HEK293 (cell line): ENCODE data around the gene FAM131B.
A peak's percentile ranks its signal among the peaks of the same experiment; 100 is the strongest.

Source experiments
- CTCF ChIA-PET: fragments of 350-600 bp; formaldehyde crosslinking; extraction: SDS; loops from one replicate; lab custom pipeline; 2021; ENCODE audit warnings: antibody characterized with exemption; lab: Yijun Ruan, JAX
- POLR2A ChIA-PET: fragments of 300-600 bp; formaldehyde crosslinking; extraction: SDS; loops from one replicate; lab custom pipeline; 2020; ENCODE audit warnings: antibody characterized with exemption, inconsistent platforms; lab: Yijun Ruan, JAX
- H3K27ac ChIP-seq: fragments of 200-500 bp; sonication (Bioruptor generic); 2 replicates; pipeline ENCODE4 v1.5.1; 2014; ENCODE audit warnings: low read depth, low read length, control low read depth, inconsistent platforms; ENCODE audit errors: extremely low read depth
- H3K36me3 ChIP-seq, 2 experiments: fragments of 200-500 bp in 1 of 2; sonication (Bioruptor generic) in 1 of 2; 1 replicate in 1 of 2; 2 replicates in 1 of 2; pipeline ENCODE4 v1.5.1; 2014 to 2017; ENCODE audit warnings: inconsistent platforms in 2 of 2, low read length in 2 of 2; ENCODE audit not compliant: control insufficient read depth in 2 of 2, insufficient read depth in 1 of 2
- H3K4me1 ChIP-seq: fragments of 200-500 bp; sonication (Bioruptor generic); 2 replicates; pipeline ENCODE4 v1.5.1; 2014; ENCODE audit warnings: mild to moderate bottlenecking, low read length, inconsistent platforms; ENCODE audit not compliant: control insufficient read depth, insufficient read depth
- H3K4me3 ChIP-seq: 2 replicates; pipeline ENCODE4 v1.5.1; 2011; ENCODE audit warnings: low read depth, mild to moderate bottlenecking, control low read depth, low read length, moderate library complexity
- H3K9me3 ChIP-seq: fragments of 200-500 bp; sonication (Bioruptor generic); 2 replicates; pipeline ENCODE4 v1.5.1; 2014; ENCODE audit warnings: low read depth, low read length, inconsistent platforms; ENCODE audit not compliant: control insufficient read depth, insufficient read depth
- BCL11B ChIP-seq: fragments of 450-650 bp; formaldehyde crosslinking; IDR thresholded peaks from 2 replicates; pipeline ENCODE4 v1.5.1; 2016; ENCODE audit warnings: low read depth, missing biosample characterization, missing genetic modification characterization
- FEZF1 ChIP-seq: fragments of 450-650 bp; formaldehyde crosslinking; IDR thresholded peaks from 2 replicates; pipeline ENCODE4 v1.5.1; 2016; ENCODE audit warnings: missing biosample characterization, missing genetic modification characterization
- GLI2 ChIP-seq: fragments of 450-650 bp; formaldehyde crosslinking; IDR thresholded peaks from 2 replicates; pipeline ENCODE4; 2017; ENCODE audit warnings: missing biosample characterization, missing genetic modification characterization, low read depth, borderline replicate concordance
- HOXC10 ChIP-seq: sonication (generic); formaldehyde crosslinking; IDR thresholded peaks from 2 replicates; pipeline ENCODE4 v1.8.1; 2023; ENCODE audit warnings: mild to moderate bottlenecking, missing genetic modification reagents
- HOXD13 ChIP-seq: sonication (generic); formaldehyde crosslinking; IDR thresholded peaks from 2 replicates; pipeline ENCODE4 v1.8.0; 2022; ENCODE audit warnings: missing genetic modification reagents, borderline replicate concordance
- KLF7 ChIP-seq: fragments of 450-650 bp; formaldehyde crosslinking; IDR thresholded peaks from 2 replicates; pipeline ENCODE4 v1.5.1; 2016; ENCODE audit warnings: missing biosample characterization, missing genetic modification characterization, borderline replicate concordance
- MYNN ChIP-seq: fragments of 450-650 bp; formaldehyde crosslinking; IDR thresholded peaks from 2 replicates; pipeline ENCODE4 v1.5.1; 2016; ENCODE audit warnings: missing biosample characterization, missing genetic modification characterization, borderline replicate concordance
- RBAK ChIP-seq: fragments of 450-650 bp; formaldehyde crosslinking; IDR thresholded peaks from 2 replicates; pipeline ENCODE4 v1.5.1; 2016; ENCODE audit warnings: missing biosample characterization, missing genetic modification characterization
- SP3 ChIP-seq: fragments of 450-650 bp; formaldehyde crosslinking; IDR thresholded peaks from 2 replicates; pipeline ENCODE4 v1.5.1; 2016; ENCODE audit warnings: missing biosample characterization, missing genetic modification characterization
- SP7 ChIP-seq: fragments of 450-650 bp; formaldehyde crosslinking; IDR thresholded peaks from 2 replicates; pipeline ENCODE4 v1.5.1; 2016; ENCODE audit warnings: missing biosample characterization, missing genetic modification characterization
- ZBTB7A ChIP-seq: fragments of 450-650 bp; formaldehyde crosslinking; IDR thresholded peaks from 2 replicates; pipeline ENCODE4 v1.5.1; 2016; ENCODE audit warnings: low read depth, missing biosample characterization, missing genetic modification characterization
- ZNF10 ChIP-seq: fragments of 450-650 bp; formaldehyde crosslinking; IDR thresholded peaks from 2 replicates; pipeline ENCODE4 v1.5.1; 2017; ENCODE audit warnings: missing biosample characterization, missing genetic modification characterization
- ZNF19 ChIP-seq: fragments of 450-650 bp; formaldehyde crosslinking; IDR thresholded peaks from 2 replicates; pipeline ENCODE4; 2016; ENCODE audit warnings: missing biosample characterization, missing genetic modification characterization, low read depth
- ZNF2 ChIP-seq: fragments of 450-650 bp; formaldehyde crosslinking; IDR thresholded peaks from 2 replicates; pipeline ENCODE4 v1.5.1; 2016; ENCODE audit warnings: missing biosample characterization, missing genetic modification characterization
- ZNF214 ChIP-seq: fragments of 450-650 bp; formaldehyde crosslinking; IDR thresholded peaks from 2 replicates; pipeline ENCODE4 v1.5.1; 2017; ENCODE audit warnings: missing biosample characterization, mild to moderate bottlenecking, missing genetic modification characterization, borderline replicate concordance
- ZNF23 ChIP-seq: fragments of 450-650 bp; formaldehyde crosslinking; IDR thresholded peaks from 2 replicates; pipeline ENCODE4 v1.5.1; 2016; ENCODE audit warnings: missing biosample characterization, missing genetic modification characterization, borderline replicate concordance
- ZNF248 ChIP-seq: fragments of 450-650 bp; formaldehyde crosslinking; IDR thresholded peaks from 2 replicates; pipeline ENCODE4 v1.5.1; 2017; ENCODE audit warnings: missing biosample characterization, missing genetic modification characterization
- ZNF366 ChIP-seq: fragments of 450-650 bp; formaldehyde crosslinking; conservative IDR thresholded peaks from 2 replicates; pipeline ENCODE4 v1.5.1; 2016; ENCODE audit warnings: missing biosample characterization, missing genetic modification characterization
- ZNF404 ChIP-seq: fragments of 450-650 bp; formaldehyde crosslinking; IDR thresholded peaks from 2 replicates; pipeline ENCODE4 v1.5.1; 2017; ENCODE audit warnings: missing biosample characterization, missing genetic modification characterization
- ZNF433 ChIP-seq: fragments of 450-650 bp; formaldehyde crosslinking; IDR thresholded peaks from 2 replicates; pipeline ENCODE4 v1.5.1; 2016; ENCODE audit warnings: missing biosample characterization, missing genetic modification characterization, low read depth
- ZNF449 ChIP-seq: fragments of 450-650 bp; formaldehyde crosslinking; IDR thresholded peaks from 2 replicates; pipeline ENCODE4 v1.5.1; 2017; ENCODE audit warnings: missing biosample characterization, mild to moderate bottlenecking, missing genetic modification characterization, moderate library complexity
- ZNF544 ChIP-seq: fragments of 450-650 bp; formaldehyde crosslinking; IDR thresholded peaks from 2 replicates; pipeline ENCODE4 v1.5.0; 2017; ENCODE audit warnings: missing biosample characterization, missing genetic modification characterization
- ZNF560 ChIP-seq: fragments of 450-650 bp; formaldehyde crosslinking; IDR thresholded peaks from 2 replicates; pipeline ENCODE4 v1.5.1; 2017; ENCODE audit warnings: missing biosample characterization, missing genetic modification characterization, borderline replicate concordance
- ZNF571 ChIP-seq: fragments of 450-650 bp; formaldehyde crosslinking; IDR thresholded peaks from 2 replicates; pipeline ENCODE4 v1.5.0; 2017; ENCODE audit warnings: missing biosample characterization, missing genetic modification characterization
- ZNF585B ChIP-seq: fragments of 450-650 bp; formaldehyde crosslinking; IDR thresholded peaks from 2 replicates; pipeline ENCODE4 v1.5.1; 2016; ENCODE audit warnings: missing biosample characterization, missing genetic modification characterization
- ZNF596 ChIP-seq: fragments of 450-650 bp; IDR thresholded peaks from 2 replicates; pipeline ENCODE4 v1.5.0; 2018; ENCODE audit warnings: missing biosample characterization, mild to moderate bottlenecking, missing genetic modification characterization, moderate library complexity
- ZNF626 ChIP-seq: fragments of 450-650 bp; sonication (Bioruptor Pico); formaldehyde crosslinking; IDR thresholded peaks from 2 replicates; pipeline ENCODE4 v1.5.1; 2018; ENCODE audit warnings: missing biosample characterization, missing genetic modification characterization, inconsistent platforms
- ZNF658 ChIP-seq: fragments of 450-650 bp; formaldehyde crosslinking; IDR thresholded peaks from 2 replicates; pipeline ENCODE4; 2016; ENCODE audit warnings: missing biosample characterization, missing genetic modification characterization
- ZNF701 ChIP-seq: fragments of 450-650 bp; formaldehyde crosslinking; IDR thresholded peaks from 2 replicates; pipeline ENCODE4 v1.5.1; 2016; ENCODE audit warnings: missing biosample characterization, missing genetic modification characterization
- ZNF747 ChIP-seq: fragments of 450-650 bp; formaldehyde crosslinking; IDR thresholded peaks from 2 replicates; pipeline ENCODE4 v1.5.1; 2016; ENCODE audit warnings: missing biosample characterization, missing genetic modification characterization
- ZNF791 ChIP-seq: fragments of 450-650 bp; formaldehyde crosslinking; IDR thresholded peaks from 2 replicates; pipeline ENCODE4 v1.5.1; 2016; ENCODE audit warnings: missing biosample characterization, missing genetic modification characterization
- TF ChIP-seq, protein P1 (sequence below): fragments of 450-650 bp; formaldehyde crosslinking; IDR thresholded peaks from 2 replicates; pipeline ENCODE4 v1.5.1; 2016; ENCODE audit warnings: missing biosample characterization, missing genetic modification characterization
- TF ChIP-seq, protein P2 (sequence below): fragments of 450-650 bp; formaldehyde crosslinking; IDR thresholded peaks from 2 replicates; pipeline ENCODE4 v1.5.0; 2017; ENCODE audit warnings: missing biosample characterization, missing genetic modification characterization, borderline replicate concordance
- TF ChIP-seq, protein P3 (sequence below): fragments of 450-650 bp; formaldehyde crosslinking; IDR thresholded peaks from 2 replicates; pipeline ENCODE4 v1.5.1; 2016; ENCODE audit warnings: missing biosample characterization, missing genetic modification characterization

FAM131B gene

DNA sequence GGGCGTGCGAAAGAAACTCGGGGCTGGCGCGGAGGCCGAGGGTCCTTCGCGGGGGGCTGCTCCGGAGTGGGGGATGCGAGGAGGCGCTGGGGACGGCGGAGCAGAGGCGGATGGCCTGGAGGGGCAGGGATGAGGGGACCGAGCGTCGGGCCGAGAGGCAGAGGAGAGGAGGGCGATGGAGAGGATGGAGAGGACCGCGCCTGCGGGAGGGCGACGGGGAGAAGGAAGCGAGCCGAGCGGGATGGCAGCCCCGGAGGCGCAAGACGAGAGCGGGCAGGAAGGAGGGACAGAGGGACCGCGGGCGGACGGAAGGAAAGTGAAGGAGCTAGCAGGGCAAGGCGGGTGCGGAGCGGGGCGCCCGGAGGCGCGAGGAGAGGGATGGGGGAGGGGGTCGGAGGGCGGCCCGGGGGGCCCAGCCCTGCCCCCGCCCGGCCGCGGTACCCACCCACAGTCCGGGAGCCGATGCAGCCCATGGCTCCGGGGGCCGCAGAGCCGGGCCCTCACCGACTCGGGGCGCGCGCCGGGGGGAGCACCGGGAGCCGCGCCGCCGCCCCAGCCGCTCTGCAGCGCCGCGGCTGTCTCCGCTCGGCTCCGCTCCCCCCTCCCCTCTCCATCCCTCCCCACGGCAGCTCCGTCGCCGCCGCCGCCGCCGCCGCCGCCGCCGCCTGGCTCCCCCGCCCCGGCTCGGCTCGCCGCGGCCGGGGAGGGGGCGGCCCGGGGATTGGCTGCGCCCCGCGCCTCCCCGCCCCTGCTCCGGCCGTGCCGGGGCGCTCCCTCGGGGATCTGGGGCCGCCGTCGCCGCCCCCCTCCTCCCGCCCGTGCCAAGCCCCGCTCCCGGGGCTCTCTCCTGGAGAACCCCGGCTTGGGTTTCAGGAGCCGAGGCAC, at the start of gene FAM131B:
Gene FAM131B (minus strand): TSS at position 583 of the 885 bp plus-strand sequence. CDS start 110 bp downstream, at position 473.
- POLR2A ChIA-PET, result interaction anchor here (0.6 kb wide), 1 partner anchor 55 kb away, joined by 3 read pairs; no protein-coding TSS in a partner anchor
- H3K27ac ChIP-seq, result no peak within 1 kb of the TSS
- TF ChIP-seq FEZF1 (tag by site-specific recombination) (no peak), ZNF791 (no peak), MYNN (tag by site-specific recombination) (peak; percentile 59; the same call in 1 of the 2 replicates), ZNF404 (no peak), ZNF10 (tag by site-specific recombination) (no peak), RBAK (tag by site-specific recombination) (no peak), SP7 (0 out of 2 replicates have a peak, but pooled peaks have one; percentile 20), BCL11B (tag by site-specific recombination) (no peak), ZNF658 (tag by site-specific recombination) (no peak), KLF7 (tag by site-specific recombination) (no peak), ZNF560 (no peak), ZBTB7A (tag by site-specific recombination) (peak; percentile 87; the same call in 1 of the 2 replicates), ZNF571 (tag by site-specific recombination) (no peak), ZNF449 (tag by site-specific recombination) (no peak), ZNF626 (tag by site-specific recombination) (no peak), ZNF747 (no peak), SP3 (no peak), ZNF596 (tag by site-specific recombination) (no peak), HOXD13 (CRISPR knock-in tag) (no peak), ZNF214 (tag by site-specific recombination) (no peak), ZNF544 (tag by site-specific recombination) (no peak), ZNF19 (tag by site-specific recombination) (no peak), ZNF433 (tag by site-specific recombination) (no peak), GLI2 (tag by site-specific recombination) (no peak), ZNF248 (tag by site-specific recombination) (no peak), ZNF23 (tag by site-specific recombination) (no peak), ZNF366 (peak; percentile 88), ZNF2 (peak; percentile 43), ZNF701 (no peak), ZNF585B (tag by site-specific recombination) (no peak), HOXC10 (CRISPR knock-in tag) (no peak)
- TF ChIP-seq, protein P1, sequence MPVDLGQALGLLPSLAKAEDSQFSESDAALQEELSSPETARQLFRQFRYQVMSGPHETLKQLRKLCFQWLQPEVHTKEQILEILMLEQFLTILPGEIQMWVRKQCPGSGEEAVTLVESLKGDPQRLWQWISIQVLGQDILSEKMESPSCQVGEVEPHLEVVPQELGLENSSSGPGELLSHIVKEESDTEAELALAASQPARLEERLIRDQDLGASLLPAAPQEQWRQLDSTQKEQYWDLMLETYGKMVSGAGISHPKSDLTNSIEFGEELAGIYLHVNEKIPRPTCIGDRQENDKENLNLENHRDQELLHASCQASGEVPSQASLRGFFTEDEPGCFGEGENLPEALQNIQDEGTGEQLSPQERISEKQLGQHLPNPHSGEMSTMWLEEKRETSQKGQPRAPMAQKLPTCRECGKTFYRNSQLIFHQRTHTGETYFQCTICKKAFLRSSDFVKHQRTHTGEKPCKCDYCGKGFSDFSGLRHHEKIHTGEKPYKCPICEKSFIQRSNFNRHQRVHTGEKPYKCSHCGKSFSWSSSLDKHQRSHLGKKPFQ (tag by site-specific recombination), result no peak
- TF ChIP-seq, protein P2, sequence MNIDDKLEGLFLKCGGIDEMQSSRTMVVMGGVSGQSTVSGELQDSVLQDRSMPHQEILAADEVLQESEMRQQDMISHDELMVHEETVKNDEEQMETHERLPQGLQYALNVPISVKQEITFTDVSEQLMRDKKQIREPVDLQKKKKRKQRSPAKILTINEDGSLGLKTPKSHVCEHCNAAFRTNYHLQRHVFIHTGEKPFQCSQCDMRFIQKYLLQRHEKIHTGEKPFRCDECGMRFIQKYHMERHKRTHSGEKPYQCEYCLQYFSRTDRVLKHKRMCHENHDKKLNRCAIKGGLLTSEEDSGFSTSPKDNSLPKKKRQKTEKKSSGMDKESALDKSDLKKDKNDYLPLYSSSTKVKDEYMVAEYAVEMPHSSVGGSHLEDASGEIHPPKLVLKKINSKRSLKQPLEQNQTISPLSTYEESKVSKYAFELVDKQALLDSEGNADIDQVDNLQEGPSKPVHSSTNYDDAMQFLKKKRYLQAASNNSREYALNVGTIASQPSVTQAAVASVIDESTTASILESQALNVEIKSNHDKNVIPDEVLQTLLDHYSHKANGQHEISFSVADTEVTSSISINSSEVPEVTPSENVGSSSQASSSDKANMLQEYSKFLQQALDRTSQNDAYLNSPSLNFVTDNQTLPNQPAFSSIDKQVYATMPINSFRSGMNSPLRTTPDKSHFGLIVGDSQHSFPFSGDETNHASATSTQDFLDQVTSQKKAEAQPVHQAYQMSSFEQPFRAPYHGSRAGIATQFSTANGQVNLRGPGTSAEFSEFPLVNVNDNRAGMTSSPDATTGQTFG (tag by site-specific recombination), result no peak
- TF ChIP-seq, protein P3, sequence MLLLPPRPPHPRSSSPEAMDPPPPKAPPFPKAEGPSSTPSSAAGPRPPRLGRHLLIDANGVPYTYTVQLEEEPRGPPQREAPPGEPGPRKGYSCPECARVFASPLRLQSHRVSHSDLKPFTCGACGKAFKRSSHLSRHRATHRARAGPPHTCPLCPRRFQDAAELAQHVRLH (tag by site-specific recombination), result no peak

More for the DNA sequence above, at the start of gene FAM131B:
- CTCF ChIA-PET, result interaction anchor here (0.6 to 2.5 kb wide), 2 partner anchors 18 to 43 kb away, joined by 3 to 8 read pairs; no protein-coding TSS in a partner anchor
- Histone ChIP-seq H3K9me3 (no peaks in the 10 kb centered on the region), H3K36me3 (peaks cover 0 to 9% of the 10 kb centered on the region in 2 experiments; a peak in 1 of 3 replicates), H3K4me1 (no peaks in the 10 kb centered on the region), H3K4me3 (peak within 1 kb of the TSS; percentile 57)
